GM18909 (cell line): ENCODE measurements around the gene CHMP5.

ENCODE experiments used
- ATAC-seq: cut with Tn5 transposase; IDR thresholded peaks from one replicate; pipeline ENCODE4 v1.9.1; 2021; ENCODE audit warnings: mild to moderate bottlenecking; ENCODE audit not compliant: unreplicated experiment, poor library complexity

Gene CHMP5

GRCh38 chr9:33242609-33243134 is 22.2 kb upstream of the CHMP5 start:
- no peak for ATAC-seq

- no peak for ATAC-seq
Measured at GRCh38 chr9:33244137-33244784, 20.6 kb upstream of the CHMP5 start.

DNA sequence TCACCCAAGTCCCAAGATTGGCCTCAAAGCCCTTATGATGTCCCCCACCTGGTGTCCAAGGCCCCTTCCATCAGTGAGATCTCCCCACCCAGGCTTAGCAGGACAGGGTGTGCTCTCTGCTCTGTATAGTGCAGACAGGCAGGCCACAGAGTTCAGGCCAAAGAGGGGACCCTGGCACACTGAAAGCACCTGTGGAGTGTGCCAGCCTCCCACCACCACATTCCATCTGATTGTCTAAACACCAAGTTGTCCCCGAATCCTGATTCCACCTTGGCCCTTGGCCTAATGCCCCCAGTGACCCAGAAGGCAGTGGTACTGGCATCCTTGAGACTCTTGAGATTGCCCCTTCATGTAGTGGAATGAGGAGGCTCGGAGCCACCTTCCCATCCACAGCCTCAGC is 19.5 kb upstream of the CHMP5 start:
- no peak for ATAC-seq

DNA sequence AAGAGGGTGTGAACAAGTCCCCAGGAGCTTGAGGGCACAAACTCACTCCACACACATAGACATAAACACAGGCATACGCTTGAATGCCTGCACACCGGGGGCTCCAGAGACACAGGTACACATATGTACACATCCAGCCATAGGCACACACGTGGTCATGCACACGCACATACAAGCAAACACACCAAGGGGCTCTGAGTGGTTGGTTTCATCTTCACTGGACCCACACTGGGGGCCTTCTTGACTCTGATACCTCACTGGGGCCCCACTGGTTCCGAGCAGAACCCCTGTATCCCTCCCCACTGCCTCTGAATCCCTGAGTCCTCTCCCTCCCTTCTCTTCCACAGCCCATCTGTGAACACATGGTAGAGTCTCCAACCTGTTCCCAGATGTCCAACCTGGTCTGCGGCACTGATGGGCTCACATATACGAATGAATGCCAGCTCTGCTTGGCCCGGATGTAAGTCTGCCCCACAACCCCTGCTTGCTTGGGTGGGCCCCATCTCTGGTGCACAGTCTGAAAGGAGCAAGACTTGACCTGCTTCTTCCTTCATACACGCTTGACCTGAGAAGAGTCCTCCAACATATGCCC is 18.5 kb upstream of the CHMP5 start:
- ATAC-seq = no peak

GRCh38 chr9:33248606-33249005 is 16.2 kb upstream of the CHMP5 start:
- peak; percentile 4 for ATAC-seq

DNA sequence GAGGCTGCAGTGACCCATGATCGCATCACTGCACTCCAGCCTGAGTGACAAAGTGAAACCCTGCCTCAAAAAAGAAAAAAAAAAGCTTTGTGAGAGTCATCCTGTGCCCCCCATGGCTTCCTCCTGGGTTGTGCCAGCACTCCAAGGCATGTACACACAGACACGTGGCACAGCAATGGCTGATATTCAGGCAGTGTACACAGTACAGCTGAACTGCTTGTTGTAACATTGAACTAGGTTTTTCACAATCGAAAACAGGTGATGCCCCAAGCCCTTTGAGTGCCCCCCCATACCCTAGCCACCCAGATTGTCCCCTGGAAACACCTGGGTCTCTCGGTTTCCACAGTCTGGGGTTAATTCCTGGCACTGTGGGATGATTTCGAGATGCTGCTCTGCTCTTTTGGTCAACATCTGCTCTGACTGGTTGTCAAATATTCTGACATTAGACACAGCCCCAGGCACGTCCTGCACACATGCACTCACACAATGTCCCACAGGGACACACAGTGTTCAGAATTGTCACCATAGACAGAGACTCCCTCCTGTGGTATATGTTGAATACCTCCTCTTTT is 15.7 kb upstream of the CHMP5 start:
- ATAC-seq = peak; percentile 66

GRCh38 chr9:33249983-33250382 is 14.9 kb upstream of the CHMP5 start:
- ATAC-seq = no peak

GRCh38 chr9:33250458-33250995 is 14.3 kb upstream of the CHMP5 start:
- ATAC-seq = no peak

DNA sequence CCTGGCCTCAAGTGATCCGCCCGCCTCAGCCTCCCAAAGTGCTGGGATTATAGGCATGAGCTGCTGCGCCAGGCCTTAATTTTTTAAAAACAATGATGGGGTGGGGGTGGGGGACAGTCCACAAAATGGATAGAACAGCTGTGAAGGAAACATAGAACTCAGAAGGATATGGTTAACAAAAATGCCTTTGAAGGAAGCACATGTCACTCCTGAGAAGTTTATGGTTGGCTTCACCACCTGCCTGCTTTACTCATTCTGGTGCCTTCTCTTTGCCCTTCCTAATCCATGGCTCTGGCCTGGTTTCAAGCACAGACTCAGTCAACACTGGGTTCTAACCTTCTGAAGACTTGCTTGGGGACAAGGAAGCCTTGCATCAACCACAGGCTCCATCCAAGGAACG is 10.6 kb upstream of the CHMP5 start:
- no peak for ATAC-seq

GRCh38 chr9:33255014-33255413 is 9.8 kb upstream of the CHMP5 start:
- no peak for ATAC-seq

- no peak for ATAC-seq
Measured at GRCh38 chr9:33255471-33255870, 9.4 kb upstream of the CHMP5 start.

DNA sequence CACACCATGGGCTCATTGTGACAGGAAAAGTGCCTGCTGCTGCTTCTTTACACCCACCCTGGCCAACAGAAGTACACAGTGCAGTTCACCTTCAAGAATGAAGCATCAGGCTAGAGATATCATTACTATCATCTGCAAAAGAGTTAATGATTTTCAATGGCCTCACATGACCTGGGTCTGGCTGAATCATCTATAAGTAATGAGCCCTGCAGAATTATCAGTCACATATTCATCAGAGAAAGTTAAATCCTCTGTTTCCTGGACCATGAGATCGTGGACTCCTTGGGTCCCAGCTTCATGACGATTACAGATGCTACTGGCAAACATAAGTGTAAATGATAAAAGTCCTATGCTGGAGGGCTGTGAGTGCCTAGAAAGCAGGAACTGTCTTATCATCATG is 8.6 kb upstream of the CHMP5 start:
- no peak for ATAC-seq

DNA sequence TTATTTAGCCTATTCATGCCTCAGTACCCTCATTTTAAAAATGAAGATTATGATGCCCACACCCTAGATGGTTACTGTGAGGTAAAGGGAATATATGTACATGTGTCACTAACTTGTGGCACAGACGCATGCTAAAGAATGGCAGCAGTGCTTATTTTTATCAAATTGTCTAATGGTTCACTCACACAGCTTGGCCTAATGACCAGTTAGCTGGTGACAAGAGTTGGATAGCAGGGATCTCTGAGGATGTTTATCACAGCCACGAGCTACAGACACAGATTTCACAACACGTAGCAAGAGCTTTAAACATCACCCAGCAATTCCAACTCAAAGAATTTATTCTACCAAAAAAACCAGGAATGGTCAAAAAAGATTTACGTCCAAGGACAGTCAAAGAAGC is 7.6 kb upstream of the CHMP5 start:
- ATAC-seq = no peak

DNA sequence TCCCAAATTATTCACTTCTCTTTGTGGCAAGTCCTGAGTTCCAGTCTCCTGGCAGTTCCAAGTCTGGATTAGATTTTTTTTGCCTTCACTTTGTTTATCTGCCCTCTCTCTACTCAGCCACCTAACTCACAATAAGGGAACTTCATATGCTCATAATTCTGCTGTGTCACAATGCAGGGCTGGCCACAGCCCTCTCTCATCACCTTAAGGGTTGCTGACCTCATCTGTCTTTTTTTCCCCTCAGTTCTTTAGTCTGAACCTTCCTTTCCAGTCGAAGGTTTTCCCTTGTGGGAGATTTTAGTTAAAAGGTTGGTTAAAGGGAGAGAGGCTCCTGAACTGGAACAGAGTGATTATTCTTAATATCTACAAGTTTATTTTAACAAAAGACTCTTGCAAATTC is 4.5 kb upstream of the CHMP5 start:
- ATAC-seq = no peak

DNA sequence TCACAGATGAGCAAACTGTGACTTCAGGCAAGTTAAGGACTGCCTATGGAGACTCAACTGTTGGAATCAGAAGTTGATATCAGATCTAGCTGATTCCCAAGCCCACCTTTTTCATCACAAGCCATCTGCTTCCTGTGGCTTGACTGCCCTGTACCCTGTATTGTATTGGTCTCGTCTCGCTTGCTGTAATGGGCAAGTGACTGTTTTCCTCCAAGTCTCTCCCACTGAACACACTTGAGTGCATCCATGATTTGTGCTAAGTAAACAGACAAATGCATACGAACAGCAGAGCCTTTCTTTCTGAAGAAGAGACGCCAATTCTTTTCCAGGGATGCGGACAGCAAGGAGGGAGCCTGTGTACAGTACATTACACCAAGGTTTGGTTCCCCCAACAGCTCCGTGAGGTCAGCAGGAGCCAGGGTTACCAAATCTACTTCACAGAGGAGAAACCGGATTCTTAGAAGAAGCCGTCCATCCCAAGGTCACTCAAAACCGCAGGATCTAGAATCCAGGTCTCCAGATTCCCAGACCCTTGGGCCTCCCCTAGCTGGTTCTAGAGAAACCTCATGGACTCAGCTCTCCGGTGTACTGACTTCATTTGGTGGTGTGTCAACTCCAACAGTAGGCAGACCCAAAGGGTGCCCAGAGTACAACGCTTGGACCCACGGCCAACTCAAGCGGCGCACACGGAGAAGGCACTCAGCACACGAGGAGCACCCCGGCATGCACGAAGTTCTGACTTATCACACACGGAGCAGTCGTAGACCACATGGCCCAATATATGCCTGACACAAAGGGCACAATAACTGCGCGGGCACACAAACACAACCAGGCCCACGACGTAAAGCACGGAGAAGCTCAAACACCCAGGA is 1.5 kb upstream of the CHMP5 start:
- ATAC-seq = no peak

- peak; percentile 31 for ATAC-seq
Measured at GRCh38 chr9:33264003-33264472, 811 bp upstream of the CHMP5 start.

GRCh38 chr9:33265211-33265865 is 489 bp downstream of the CHMP5 start:
- ATAC-seq = no peak

DNA sequence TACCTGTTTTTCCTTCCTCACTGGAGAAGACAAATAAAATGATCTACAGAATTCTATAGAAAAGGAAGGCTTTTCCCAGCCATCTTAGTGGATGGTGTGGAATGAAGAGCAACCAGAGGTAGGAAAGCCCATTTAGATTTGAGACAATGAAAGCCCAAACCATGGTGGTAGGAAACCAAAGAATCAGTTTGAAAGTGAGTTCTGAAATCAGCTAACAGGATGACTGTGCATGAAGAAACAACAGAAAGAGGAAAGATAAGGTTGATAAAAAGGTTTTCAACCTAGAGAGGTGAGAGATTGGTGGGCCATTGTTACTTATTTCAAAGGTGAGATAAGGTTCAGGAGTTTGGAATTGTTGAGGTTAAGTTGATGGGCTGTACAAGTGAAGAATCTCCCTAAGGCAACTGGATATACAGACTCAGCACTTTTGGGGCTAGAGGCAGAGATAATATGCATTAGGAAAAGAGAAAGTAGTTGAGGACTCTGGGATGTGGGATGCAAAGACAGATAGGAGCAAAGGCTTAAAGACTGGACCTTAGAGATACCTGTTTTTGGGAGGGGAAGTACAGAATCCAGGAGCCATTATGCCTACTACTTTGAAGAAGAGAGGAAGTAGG is 2.4 kb downstream of the CHMP5 start:
- ATAC-seq = no peak

DNA sequence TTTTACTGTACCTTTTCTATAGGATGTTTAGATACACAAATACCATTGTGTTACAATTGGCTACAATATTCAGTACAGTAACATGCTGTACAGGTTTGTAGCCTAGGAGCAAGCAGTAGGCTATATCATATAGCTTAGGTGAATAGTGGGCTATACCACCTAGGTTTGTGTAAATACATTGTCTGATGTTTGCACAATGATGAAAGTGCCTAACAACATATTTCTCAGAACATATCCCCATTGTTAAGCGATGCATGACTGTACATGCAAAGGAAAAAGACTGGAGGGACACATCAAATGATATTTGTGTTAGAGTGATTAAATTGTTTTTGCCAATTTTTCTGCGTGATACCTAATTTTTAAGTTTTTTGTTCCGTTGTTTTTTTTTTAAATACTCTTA is 5.3 kb downstream of the CHMP5 start:
- no peak for ATAC-seq

DNA sequence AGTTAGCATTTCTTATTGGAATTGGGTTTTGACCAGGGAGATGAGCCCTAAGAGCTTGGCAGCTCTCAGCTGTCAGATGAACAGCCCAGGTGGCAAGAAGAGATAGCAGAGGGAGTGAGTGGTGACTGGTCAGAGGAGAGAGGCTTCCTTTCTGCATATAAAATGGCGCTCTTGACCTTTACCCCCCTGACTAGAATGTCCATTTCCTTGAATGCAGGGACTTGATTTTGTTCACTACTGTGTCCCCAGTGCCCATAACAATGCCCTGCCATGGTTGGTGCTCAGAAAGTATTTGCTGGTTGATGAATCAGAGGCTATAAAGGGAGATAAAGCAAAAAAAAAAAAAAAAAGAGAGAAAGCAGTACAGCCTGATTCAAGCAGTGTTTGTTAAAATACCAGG is 7.2 kb downstream of the CHMP5 start:
- ATAC-seq = no peak
